Stimulated activated CD4-positive, alpha-beta T cell treated with anti-CD3 and anti-CD28 coated beads, Interleukin-4, amount 100 ng/mL, for 4 hours (primary cell): ENCODE data around the gene RTN4.
"Not testable (repeated sequence)": the region's sequence is repeated elsewhere in the genome, so short reads cannot be mapped to it uniquely, and the experiment has no call there.

Experiments
- DNase-seq, 2 experiments: peaks; one replicate each; pipeline ENCODE4 v3.0.0-alpha.2; 2020

The RTN4 gene

GRCh38 chr2:55009277-55010060 lies 40.8 kb downstream of the RTN4 start:
- DNase-seq, result no peak

DNA sequence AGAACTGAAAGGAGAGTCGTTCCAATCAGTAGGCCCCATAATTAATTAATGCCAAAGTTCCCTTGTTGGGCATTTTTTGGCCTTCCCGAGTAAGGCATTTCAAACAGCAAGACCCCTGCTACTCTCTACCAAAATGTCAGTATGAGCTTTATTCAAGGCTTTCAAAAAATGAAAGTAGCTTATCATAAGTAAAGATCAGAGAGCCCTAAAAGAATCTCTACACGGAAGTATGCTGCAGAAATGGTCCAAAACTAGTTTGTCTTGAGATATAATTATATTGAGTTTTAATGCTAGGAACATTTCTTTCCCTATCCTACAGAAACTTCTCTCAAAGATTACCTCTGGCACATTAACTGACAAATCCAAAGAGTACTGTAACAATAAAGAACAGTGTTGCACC lies 43.9 kb downstream of the RTN4 start:
- DNase-seq, result no peak

- DNase-seq, result no peak
Measured at GRCh38 chr2:55003706-55004639, 46.3 kb downstream of the RTN4 start.

DNA sequence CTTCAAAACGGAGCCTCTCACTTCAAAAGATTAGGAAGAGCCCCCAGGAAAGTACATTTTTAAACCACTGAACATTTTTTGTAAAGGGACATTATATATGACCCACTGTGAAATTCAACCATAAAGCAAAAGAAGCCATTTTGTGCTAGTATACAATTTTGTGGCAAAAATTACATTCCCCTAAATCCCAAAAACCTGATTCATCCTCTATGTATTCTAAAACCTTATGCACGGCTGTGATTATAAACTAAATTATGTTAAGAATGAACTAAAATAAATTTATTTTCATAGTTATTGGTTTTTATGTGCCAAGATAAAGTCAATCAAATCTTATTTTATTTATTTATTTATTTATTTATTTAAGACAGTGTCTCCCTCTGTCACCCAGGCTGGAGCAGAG lies 48.5 kb downstream of the RTN4 start:
- no peak for DNase-seq

DNA sequence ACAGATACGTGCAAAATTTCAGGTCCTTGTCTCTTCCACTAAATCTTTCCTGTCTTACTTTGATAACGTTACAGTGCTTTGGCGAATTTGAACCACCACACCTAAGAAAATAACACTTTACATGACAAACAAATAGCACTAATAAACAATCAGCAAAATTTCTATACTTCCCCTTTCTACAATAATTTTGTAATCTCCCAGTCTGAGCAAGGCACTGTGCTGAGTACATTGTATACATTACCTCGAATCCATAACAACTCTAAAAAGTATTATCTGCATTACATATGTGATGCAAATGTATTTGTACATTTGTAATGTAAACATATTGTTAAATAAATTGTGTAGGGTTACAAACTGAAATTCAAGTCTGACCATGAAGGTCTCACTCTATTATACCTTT lies 49.9 kb downstream of the RTN4 start:
- DNase-seq, result no peak

- DNase-seq, result no peak
Measured at GRCh38 chr2:54999182-54999581, 51.1 kb downstream of the RTN4 start.

DNA sequence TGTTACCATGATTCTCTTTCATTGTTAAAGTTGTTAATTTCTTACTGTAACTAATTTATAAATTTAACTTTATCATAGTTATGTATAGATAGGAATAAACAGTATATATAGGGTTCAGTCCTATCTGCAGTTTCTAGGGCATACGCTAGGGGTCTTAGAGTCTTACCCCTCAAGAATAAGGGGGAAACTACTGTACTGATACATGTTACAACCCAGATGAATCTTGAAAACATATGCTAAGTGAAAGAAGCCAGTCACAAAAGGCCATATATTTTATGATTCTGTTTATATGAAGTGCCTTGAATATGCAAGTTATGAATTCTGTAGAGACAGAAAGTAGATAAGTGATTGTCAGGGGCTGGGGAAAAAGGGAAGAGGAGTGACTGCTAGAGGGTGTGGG lies 52.4 kb downstream of the RTN4 start:
- no peak for DNase-seq

DNA sequence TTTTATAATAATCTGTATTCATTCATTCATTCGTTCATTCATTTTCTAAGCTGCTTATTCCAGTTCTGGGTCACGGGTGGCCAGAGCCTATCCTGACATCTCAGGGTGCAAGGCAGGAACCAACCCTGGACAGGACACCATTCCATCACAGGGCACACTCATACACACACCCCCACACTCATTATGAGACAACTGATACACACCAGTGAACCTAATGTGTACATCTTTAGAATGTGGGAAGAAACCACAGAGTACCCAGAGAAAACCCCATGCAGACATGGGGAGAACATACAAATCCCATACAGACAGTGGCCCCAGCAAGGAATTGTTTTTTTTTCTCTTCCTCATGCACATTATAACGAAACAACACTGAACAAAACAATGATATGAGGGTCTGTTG lies 54.7 kb downstream of the RTN4 start:
- DNase-seq, result no peak

- DNase-seq, result not testable (repeated sequence)
Measured at GRCh38 chr2:54990694-54991093, 59.6 kb downstream of the RTN4 start.

DNA sequence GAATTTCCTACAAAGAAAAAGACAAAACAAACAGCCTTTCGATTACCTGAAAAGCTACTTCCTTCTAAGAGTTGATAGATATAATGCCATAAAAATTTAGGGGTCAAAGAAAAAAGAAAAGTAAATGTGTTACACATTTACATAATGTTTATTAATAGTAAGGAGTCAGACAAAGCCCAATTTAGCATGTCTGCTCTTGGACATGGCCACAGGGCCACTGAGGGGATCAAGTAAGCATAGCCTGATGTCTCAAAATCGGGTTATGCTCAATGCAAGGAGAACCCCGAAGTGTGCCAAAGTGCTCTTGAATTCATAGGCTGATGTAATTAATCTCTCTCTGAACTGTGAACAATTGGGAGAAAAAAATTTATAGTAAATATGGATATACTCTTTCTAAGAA lies 61.6 kb downstream of the RTN4 start:
- DNase-seq, result no peak

DNA sequence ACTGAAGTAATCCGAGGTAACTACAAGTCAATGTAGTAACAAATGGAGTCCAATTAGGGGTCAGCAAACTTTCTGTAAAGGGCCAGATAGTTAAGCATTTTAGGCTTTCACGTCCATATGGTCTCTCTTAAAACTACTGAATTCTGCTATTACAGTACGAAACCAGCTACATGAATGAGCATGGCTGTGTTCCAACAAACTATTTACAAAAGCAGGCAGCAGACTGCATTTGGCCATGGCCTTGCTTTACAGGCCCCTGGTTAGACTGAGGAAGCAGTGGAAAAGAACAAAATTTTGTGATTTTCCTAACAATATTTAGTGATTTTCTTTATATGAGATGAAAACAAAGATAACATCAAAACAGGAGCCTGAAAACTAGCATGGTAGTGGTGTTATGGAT lies 64.0 kb downstream of the RTN4 start:
- no peak for DNase-seq

DNA sequence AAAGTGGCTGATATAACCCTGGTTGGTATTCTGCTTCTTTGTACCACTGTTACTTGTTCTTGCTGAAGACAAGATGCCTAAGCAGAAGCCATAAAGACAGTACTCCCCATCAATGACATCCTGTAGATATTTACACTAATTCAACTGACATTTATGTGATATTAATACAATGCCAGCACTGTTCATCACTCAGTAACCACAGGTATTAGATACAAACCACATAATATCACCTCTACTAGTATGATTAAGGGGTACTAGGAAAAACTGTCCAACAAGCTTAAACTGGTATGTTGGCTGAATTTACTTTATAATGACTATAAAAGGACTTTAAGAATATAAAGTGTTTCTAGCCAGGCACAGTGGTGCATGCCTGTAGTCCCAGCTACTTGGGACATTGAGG lies 65.8 kb downstream of the RTN4 start:
- no peak for DNase-seq

- DNase-seq, result no peak
Measured at GRCh38 chr2:54983345-54984220, 66.7 kb downstream of the RTN4 start.

DNA sequence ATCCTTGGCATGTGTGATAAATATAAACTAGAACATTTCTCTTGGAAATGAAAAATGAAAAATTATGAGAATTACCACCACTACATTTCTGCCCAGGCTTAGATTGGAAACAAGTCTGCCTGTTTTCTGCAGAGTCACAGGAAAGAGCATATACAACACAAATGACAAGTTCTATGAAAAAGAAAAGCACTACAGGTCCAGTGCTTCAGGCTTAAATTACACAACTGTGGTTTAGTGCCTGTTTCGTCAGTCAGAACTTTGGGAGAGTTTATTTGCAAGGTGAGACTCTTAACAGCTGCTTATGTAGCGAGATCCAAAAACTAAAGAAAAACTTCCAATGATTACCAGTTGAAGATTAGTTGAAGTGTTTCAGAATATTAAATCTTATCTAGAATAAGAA lies 68.9 kb downstream of the RTN4 start:
- DNase-seq, result no peak

DNA sequence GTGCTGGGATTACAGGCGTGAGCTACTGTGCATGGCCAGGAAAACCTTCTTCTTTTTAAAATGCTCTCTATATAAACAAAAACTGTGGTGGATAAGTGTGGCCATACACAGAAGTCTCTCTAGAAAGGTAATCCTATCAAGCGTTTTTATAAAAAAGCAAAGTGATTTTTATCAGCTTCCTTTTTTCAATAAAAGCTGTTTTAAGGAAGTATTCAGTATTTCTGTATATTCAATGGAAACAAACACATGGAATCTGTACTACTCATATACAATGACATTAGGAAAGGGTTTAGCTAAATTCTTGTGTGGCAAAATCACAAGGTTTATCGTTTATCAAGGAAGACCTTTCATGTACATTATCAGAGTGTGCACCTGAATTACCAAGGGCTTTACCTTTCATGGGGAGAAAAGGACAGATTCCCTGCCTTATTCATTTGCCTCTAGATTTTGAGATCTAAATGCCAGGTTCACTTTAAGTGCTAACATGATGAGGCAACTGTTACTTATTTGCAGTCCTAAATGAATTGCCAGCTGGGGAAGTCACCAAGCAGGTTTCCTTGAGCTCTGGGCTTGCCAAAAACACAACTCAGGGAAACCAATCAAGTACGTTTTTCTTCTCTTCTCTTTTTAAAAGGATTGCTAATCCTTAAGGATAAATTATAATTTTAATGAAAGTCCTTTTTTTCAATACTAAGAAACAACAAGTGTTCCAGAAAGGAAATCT lies 70.8 kb downstream of the RTN4 start:
- no peak for DNase-seq

GRCh38 chr2:54977149-54977548 lies 73.1 kb downstream of the RTN4 start:
- DNase-seq, result no peak

DNA sequence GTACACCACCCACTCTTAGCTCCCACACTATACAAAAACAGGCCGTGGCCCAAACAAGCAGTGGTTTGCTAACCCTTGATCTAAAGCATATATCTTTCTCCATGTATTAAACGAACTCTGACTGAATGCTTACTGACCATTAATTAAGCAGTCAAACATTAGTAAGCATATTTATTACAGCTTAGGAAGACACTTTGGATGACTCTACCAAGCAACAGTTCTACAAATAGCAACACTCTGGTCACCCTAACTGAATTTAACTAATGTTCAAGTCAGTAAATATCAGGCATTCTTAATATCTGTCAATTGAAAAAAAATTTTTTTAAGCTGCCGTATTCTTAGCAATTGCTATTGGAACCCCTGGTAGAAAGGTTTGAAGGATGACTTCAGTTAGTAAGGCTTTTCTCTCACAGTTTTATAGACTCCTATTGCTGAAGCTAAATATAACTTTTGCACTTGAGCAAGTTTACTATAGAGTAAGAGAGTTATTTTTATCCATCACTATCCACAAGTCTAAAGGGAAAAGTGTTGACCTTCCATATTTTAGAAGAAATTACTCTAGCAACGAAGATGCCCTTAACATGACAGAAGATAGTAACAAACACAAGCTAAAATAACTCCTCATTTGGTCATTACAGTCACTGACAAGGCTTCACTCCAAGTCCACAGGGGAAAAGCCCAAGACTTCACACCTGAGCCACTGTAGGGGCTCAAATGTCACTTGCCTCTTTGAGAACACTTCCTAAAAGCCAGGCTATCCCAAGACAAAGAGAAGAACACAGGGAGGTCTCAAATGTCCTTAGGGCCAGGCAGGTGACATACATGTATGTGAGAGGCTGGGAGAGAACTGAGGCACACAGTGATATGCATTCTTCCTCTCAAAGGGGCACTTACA lies 74.4 kb downstream of the RTN4 start:
- DNase-seq, result no peak

DNA sequence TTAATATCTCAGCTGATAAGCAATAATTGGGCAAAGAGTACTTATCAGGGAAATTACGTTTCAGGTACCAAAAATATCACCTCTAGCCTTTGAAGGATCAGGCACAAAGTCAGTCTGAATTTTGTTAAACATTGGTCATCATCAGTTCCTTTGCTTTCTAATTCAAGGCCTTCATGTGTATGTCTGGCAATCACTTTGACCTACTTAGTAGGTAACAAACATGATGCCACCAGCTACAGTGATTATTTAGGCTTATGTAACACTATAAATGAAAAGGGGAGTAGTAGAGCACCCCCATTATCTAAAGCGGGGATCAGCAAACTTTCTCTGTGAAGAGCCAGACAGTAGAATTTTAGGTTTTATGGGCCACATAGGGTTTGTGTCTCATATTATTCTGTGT lies 75.1 kb downstream of the RTN4 start:
- no peak for DNase-seq

DNA sequence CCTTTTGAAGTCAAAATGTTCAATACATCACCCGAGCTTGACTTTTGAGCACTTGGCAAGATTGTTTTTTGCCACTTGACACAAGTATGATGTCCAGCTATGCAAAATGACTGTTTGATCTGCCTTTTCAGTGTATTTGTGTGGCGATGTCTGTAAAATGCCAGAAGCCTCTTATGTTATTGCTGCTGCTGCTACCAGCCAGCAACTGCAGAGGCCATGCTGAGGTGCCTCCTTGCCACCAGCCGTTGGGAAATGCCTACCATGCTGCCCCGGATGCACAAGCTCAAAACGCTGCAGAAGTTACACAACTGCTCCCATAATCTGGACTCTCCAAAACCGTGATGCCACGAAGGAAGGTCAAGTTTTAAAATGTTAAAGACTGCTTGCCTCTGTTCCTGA lies 80.3 kb downstream of the RTN4 start:
- DNase-seq, result no peak

- no peak for DNase-seq
Measured at GRCh38 chr2:54969295-54969939, 80.8 kb downstream of the RTN4 start.
